K562 (cell line): ENCODE results near the gene PIK3R5. TPM values are rescaled to one million over a fixed set of nuclear protein-coding genes. Genes with fewer than 3 reads are reported as not detected.

Experiments
- ATAC-seq: fragments of 200-7000 bp; cut with Tn5 transposase; 3 replicates; pipeline ENCODE4 v1.9.1; 2020; ENCODE audit warnings: moderate library complexity
- BruUV-seq: library from RNA; stranded (reverse); fragments of 400-500 nt; replicated peaks from 2 replicates; lab custom pipeline; 2021; lab: Mats Ljungman, UMichigan
- CTCF ChIA-PET: fragments of 300-600 bp; formaldehyde crosslinking; extraction: SDS; loops from one replicate; lab custom pipeline; 2021; ENCODE audit warnings: low intra/inter-chr PET ratio; lab: Yijun Ruan, JAX
- POLR2A ChIA-PET: fragments of 300-600, 350-650 bp; sonication (Branson Sonifier 250); formaldehyde crosslinking; extraction: SDS; loops from one replicate; lab custom pipeline; 2021; ENCODE audit warnings: antibody characterized with exemption, inconsistent platforms; lab: Yijun Ruan, JAX
- DNase-seq, 4 experiments: peaks; one replicate each; pipeline versions ENCODE4 v3.0.0 to v3.0.0-alpha.2; 2011 to 2018; ENCODE audit warnings: low spot score in 3 of 4, mixed read lengths in 3 of 4; ENCODE audit errors: extremely low read depth in 1 of 4
- FAIRE-seq: peaks from 2 replicates; lab custom pipeline; 2011; peaks lifted over from hg19 to GRCh38; lab: Jason Lieb, UNC
- H2AFZ ChIP-seq: 2 replicates; pipeline ENCODE4 v1.6.0; 2011; ENCODE audit warnings: low read depth, low read length, control low read depth, inconsistent platforms
- H3K27ac ChIP-seq: fragments of 200-600 bp; 3 replicates; pipeline ENCODE4 v1.8.0; 2011; ENCODE audit warnings: low read depth, mild to moderate bottlenecking, control low read depth, inconsistent platforms, low read length, moderate library complexity, mixed read lengths; ENCODE audit errors: extremely low read depth
- H3K27me3 ChIP-seq, 2 experiments: fragments of 300-600 bp in 1 of 2; 2 replicates in 1 of 2; 3 replicates in 1 of 2; pipeline versions ENCODE4 v1.6.0 to v1.8.0; 2011; ENCODE audit warnings: inconsistent platforms in 2 of 2, low read length in 2 of 2, mild to moderate bottlenecking in 1 of 2, mixed read lengths in 1 of 2, moderate library complexity in 1 of 2; ENCODE audit not compliant: control insufficient read depth in 2 of 2, insufficient read depth in 2 of 2
- H3K36me3 ChIP-seq: fragments of 300-600 bp; 3 replicates; pipeline ENCODE4 v1.8.0; 2011; ENCODE audit warnings: mild to moderate bottlenecking, low read length, inconsistent platforms; ENCODE audit not compliant: control insufficient read depth, insufficient read depth
- H3K4me1 ChIP-seq, 2 experiments: fragments of 200-600 bp in 1 of 2; replicated peaks in 1 of 2; 2 replicates in 1 of 2; 3 replicates in 1 of 2; pipeline versions ENCODE4 v1.5.1 to v1.8.0; 2011; ENCODE audit warnings: inconsistent platforms in 2 of 2, low read length in 2 of 2, mild to moderate bottlenecking in 1 of 2, mixed read lengths in 1 of 2, moderate library complexity in 1 of 2; ENCODE audit not compliant: control insufficient read depth in 2 of 2, insufficient read depth in 2 of 2
- H3K4me2 ChIP-seq: 2 replicates; pipeline ENCODE4 v1.6.1; 2011; ENCODE audit warnings: low read length, control low read depth, inconsistent platforms, mixed read lengths; ENCODE audit not compliant: insufficient read depth
- H3K4me3 ChIP-seq: fragments of 200-600 bp; sonication (generic), shearing (Covaris generic); 2 replicates; pipeline ENCODE4 v1.5.1; 2016; ENCODE audit warnings: control low read depth, inconsistent platforms
- H3K79me2 ChIP-seq: fragments of 200-600 bp; 3 replicates; pipeline ENCODE4 v1.8.0; 2011; ENCODE audit warnings: low read length, inconsistent platforms; ENCODE audit not compliant: control insufficient read depth, insufficient read depth
- H3K9ac ChIP-seq, 2 experiments: 2 replicates each; pipeline versions ENCODE4 v1.6.0 to v1.6.1; 2011; ENCODE audit warnings: low read depth in 2 of 2, low read length in 2 of 2, control low read depth in 1 of 2, inconsistent platforms in 1 of 2, mild to moderate bottlenecking in 1 of 2, mixed read lengths in 1 of 2; ENCODE audit not compliant: insufficient read depth in 1 of 2
- H3K9me1 ChIP-seq: one replicate; pipeline ENCODE4 v1.6.0; 2011; ENCODE audit warnings: inconsistent platforms, mild to moderate bottlenecking, low read length, moderate library complexity; ENCODE audit not compliant: control insufficient read depth, insufficient read depth
- H3K9me3 ChIP-seq: replicated peaks from 2 replicates; pipeline ENCODE4 v1.5.1; 2011; ENCODE audit warnings: low read depth, low read length, inconsistent platforms; ENCODE audit not compliant: control insufficient read depth, insufficient read depth
- H4K20me1 ChIP-seq: replicated peaks from 2 replicates; pipeline ENCODE4 v1.6.1; 2011; ENCODE audit warnings: low read length, inconsistent platforms, mixed read lengths; ENCODE audit not compliant: control insufficient read depth, insufficient read depth
- CC2D1A ChIP-seq: fragments of 450-650 bp; IDR thresholded peaks from 2 replicates; pipeline ENCODE4 v1.6.1; 2017; ENCODE audit warnings: mild to moderate bottlenecking
- HMG20B ChIP-seq: fragments of 250-450 bp; sonication (Bioruptor Pico); IDR thresholded peaks from 2 replicates; pipeline ENCODE4 v1.5.0; 2021; ENCODE audit warnings: mild to moderate bottlenecking
- RBM22 ChIP-seq: fragments of 200-400 bp; formaldehyde crosslinking; IDR thresholded peaks from 2 replicates; pipeline ENCODE4 v1.6.1; 2018; ENCODE audit warnings: low read length, low read depth; ENCODE audit not compliant: poor library complexity, severe bottlenecking
- SMAD2 ChIP-seq: fragments of 150-350 bp; IDR thresholded peaks from 2 replicates; pipeline ENCODE4 v1.6.1; 2014; ENCODE audit warnings: low read depth, mild to moderate bottlenecking, low read length
- STAT5B ChIP-seq: fragments of 250-450 bp; sonication (Bioruptor Pico); IDR thresholded peaks from 2 replicates; pipeline ENCODE4 v1.8.0; 2021; ENCODE audit warnings: mild to moderate bottlenecking, inconsistent platforms
- TBP ChIP-seq: optimal IDR thresholded peaks from 2 replicates; pipeline ENCODE3; 2011; ENCODE audit warnings: low read depth, low read length, improper control_type of control experiment
- ZNF133 ChIP-seq: fragments of 250-450 bp; sonication (Bioruptor Pico); IDR thresholded peaks from 2 replicates; pipeline ENCODE4 v1.4.0; 2020; ENCODE audit warnings: mild to moderate bottlenecking
- ZNF23 ChIP-seq: fragments of 250-450 bp; sonication (Bioruptor Pico); IDR thresholded peaks from 2 replicates; pipeline ENCODE4 v1.4.0; 2020; ENCODE audit warnings: mild to moderate bottlenecking
- ZNF431 ChIP-seq: sonication (generic); formaldehyde crosslinking; IDR thresholded peaks from 2 replicates; pipeline ENCODE4 v1.8.0; 2022; ENCODE audit warnings: mild to moderate bottlenecking, missing genetic modification reagents
- WGBS: fragments of 100-300 bp; shearing (Covaris generic); methylation state at CpG from one replicate; pipeline ENCODE4 v1.1.6; 2016; ENCODE audit warnings: low coverage, mixed read lengths; ENCODE audit not compliant: insufficient coverage; ENCODE audit errors: missing lambda C conversion rate; 5-methylcytosine and 5-hydroxymethylcytosine counted together
- in situ Hi-C: fragments of 300-500 bp; cut with MboI; formaldehyde crosslinking; loops from 4 replicates; pipeline ENCODE4 v1.15.0; 2018; ENCODE audit warnings: inconsistent platforms, mixed read lengths
- intact Hi-C: fragments of 100-400 bp; cut with micrococcal nuclease; formaldehyde crosslinking; loops from 2 replicates; pipeline ENCODE4 v1.14.2; 2022
- polyA plus RNA-seq, 8 experiments: library from polyadenylated mRNA; depleted of rRNA in 4 of 8; stranded (reverse) in 5 of 8; unstranded in 3 of 8; fragments of >200 nt; fragmentation: Nextera tagmentation in 2 of 8; fragmentation: Illumina TruSeq in 1 of 8; extraction: Ambion mirVana in 2 of 8; extraction: Trizol in 1 of 8; gene quantifications; 2 replicates each; pipeline versions ENCODE4 v1.2.1 to v1.2.3, GENCODE V29; 2011 to 2014; ENCODE audit warnings: inconsistent platforms in 1 of 8, missing spikeins in 1 of 8
- total RNA-seq, 7 experiments: library from RNA; depleted of rRNA in 6 of 7; stranded (reverse); fragments of >200 nt in 6 of 7; fragmentation: Illumina TruSeq in 2 of 7; extraction: Trizol in 2 of 7; gene quantifications; 2 replicates each; pipeline versions ENCODE4 v1.2.1 to v1.2.3, GENCODE V29; 2011 to 2021; ENCODE audit warnings: low replicate concordance in 1 of 7
- TF ChIP-seq, protein P1 (sequence below): sonication (generic); formaldehyde crosslinking; IDR thresholded peaks from 2 replicates; pipeline ENCODE4 v1.5.0; 2020; ENCODE audit warnings: missing genetic modification reagents
- TF ChIP-seq, protein P2 (sequence below), 2 experiments: fragments of 450-650 bp; formaldehyde crosslinking in 1 of 2; IDR thresholded peaks; 2 replicates each; pipeline versions ENCODE4 v1.4.0 to v1.6.1; 2014 to 2020; ENCODE audit warnings: mild to moderate bottlenecking in 2 of 2, borderline replicate concordance in 1 of 2, low read depth in 1 of 2

Gene PIK3R5
- total and polyA plus RNA-seq, 9 of the 15 experiments (the other 6 are each of a cell fraction or from before 2014, with no cell fraction given) = 0.01 to 0.38 TPM; not detected in 7

DNA sequence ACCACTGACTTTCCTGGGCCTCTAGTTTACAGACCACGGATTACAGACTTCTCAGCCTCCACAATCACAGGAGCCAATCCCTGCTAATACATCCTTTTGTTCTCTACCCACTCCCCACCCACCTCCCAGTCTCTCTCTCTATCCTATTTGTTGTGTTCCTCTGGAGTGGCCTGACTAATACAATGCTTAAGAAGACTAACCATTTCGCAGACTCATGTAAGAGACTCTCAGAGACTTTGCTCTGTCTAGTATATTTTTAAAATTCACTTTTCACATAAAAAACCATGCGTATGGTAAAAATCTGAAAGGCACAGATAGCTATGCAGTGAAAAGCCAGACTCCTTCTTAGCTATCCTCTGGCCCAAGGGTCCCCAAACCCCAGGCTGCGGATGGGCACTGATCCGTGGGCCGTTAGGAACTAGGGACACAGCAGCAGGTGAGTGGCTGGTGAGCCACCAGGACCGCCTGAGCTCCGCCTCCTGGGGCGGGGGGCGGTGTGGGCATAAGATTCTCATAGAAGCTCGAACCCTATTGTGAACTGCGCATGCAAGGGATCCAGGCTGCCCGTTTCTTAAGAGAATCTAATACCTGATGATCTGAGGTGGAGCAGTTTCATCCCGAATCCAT, 105.6 kb downstream of the PIK3R5 start:
- H3K36me3 ChIP-seq = no peaks in the 10 kb centered on the region

More for the DNA sequence above, 105.6 kb downstream of the PIK3R5 start:
- Histone ChIP-seq H3K79me2 (no peaks in the 10 kb centered on the region), H3K4me2 (no peak overlapping the region), H3K27me3 (peaks cover 0 to 5% of the 10 kb centered on the region in 2 experiments; a peak in 2 of 5 replicates), H3K9me3 (no peaks in the 10 kb centered on the region), H3K9ac (no peak overlapping the region), H2AFZ (no peak overlapping the region), H3K9me1 (no peaks in the 10 kb centered on the region), H3K4me1 (peaks cover 0 to 10% of the 10 kb centered on the region in 2 experiments; a peak in 2 of 5 replicates), H3K27ac (no peak overlapping the region), H3K4me3 (no peak overlapping the region), H4K20me1 (no peaks in the 10 kb centered on the region)
- DNase-seq = no peak
- no peak for FAIRE-seq
- ChIA-PET POLR2A (no interaction called here), CTCF (no interaction called here)
- ATAC-seq = no peak
- intact Hi-C loops (no loop called here), in situ Hi-C loops (no loop called here)
- BruUV-seq = no TSS peak
- WGBS = 5% methylated on average over 7 of the region's 14 CpGs
- TF ChIP-seq, protein P1, sequence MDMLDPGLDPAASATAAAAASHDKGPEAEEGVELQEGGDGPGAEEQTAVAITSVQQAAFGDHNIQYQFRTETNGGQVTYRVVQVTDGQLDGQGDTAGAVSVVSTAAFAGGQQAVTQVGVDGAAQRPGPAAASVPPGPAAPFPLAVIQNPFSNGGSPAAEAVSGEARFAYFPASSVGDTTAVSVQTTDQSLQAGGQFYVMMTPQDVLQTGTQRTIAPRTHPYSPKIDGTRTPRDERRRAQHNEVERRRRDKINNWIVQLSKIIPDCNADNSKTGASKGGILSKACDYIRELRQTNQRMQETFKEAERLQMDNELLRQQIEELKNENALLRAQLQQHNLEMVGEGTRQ (CRISPR knock-in tag) = no peak
- TF ChIP-seq TBP = no peak
- TF ChIP-seq RBM22 = no peak
- TF ChIP-seq HMG20B (CRISPR knock-in tag) = no peak
- no peak for TF ChIP-seq SMAD2
- TF ChIP-seq ZNF133 = no peak
- TF ChIP-seq ZNF431 (CRISPR knock-in tag) = no peak
- no peak for TF ChIP-seq CC2D1A
- no peak for TF ChIP-seq ZNF23 (CRISPR knock-in tag)
- TF ChIP-seq, protein P2, sequence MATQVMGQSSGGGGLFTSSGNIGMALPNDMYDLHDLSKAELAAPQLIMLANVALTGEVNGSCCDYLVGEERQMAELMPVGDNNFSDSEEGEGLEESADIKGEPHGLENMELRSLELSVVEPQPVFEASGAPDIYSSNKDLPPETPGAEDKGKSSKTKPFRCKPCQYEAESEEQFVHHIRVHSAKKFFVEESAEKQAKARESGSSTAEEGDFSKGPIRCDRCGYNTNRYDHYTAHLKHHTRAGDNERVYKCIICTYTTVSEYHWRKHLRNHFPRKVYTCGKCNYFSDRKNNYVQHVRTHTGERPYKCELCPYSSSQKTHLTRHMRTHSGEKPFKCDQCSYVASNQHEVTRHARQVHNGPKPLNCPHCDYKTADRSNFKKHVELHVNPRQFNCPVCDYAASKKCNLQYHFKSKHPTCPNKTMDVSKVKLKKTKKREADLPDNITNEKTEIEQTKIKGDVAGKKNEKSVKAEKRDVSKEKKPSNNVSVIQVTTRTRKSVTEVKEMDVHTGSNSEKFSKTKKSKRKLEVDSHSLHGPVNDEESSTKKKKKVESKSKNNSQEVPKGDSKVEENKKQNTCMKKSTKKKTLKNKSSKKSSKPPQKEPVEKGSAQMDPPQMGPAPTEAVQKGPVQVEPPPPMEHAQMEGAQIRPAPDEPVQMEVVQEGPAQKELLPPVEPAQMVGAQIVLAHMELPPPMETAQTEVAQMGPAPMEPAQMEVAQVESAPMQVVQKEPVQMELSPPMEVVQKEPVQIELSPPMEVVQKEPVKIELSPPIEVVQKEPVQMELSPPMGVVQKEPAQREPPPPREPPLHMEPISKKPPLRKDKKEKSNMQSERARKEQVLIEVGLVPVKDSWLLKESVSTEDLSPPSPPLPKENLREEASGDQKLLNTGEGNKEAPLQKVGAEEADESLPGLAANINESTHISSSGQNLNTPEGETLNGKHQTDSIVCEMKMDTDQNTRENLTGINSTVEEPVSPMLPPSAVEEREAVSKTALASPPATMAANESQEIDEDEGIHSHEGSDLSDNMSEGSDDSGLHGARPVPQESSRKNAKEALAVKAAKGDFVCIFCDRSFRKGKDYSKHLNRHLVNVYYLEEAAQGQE (IDR thresholded peaks at IDR 0.05; ENCODE audit: borderline replicate concordance) = no peak
- TF ChIP-seq, protein P2 (CRISPR knock-in tag; IDR thresholded peaks at IDR 0.05; ENCODE audit: low read depth) = no peak
- no peak for TF ChIP-seq STAT5B
